Stimulated activated CD4-positive, alpha-beta T cell treated with anti-CD3 and anti-CD28 coated beads, TNF-alpha, amount 100 ng/mL, for 24 hours (primary cell): ENCODE measurements around the gene TRUB2.
"Not testable (repeated sequence)": the region's sequence is repeated elsewhere in the genome, so short reads cannot be mapped to it uniquely, and the experiment has no call there.

Experiments used
- DNase-seq, 3 experiments: peaks; one replicate each; pipeline ENCODE4 v3.0.0-alpha.2; 2020; ENCODE audit warnings: low read depth in 3 of 3

TRUB2 gene

GRCh38 chr9:128340691-128341434 is 18.6 kb upstream of the TRUB2 start:
- DNase-seq = peak in 1 of 3 experiments; percentile 9

DNA sequence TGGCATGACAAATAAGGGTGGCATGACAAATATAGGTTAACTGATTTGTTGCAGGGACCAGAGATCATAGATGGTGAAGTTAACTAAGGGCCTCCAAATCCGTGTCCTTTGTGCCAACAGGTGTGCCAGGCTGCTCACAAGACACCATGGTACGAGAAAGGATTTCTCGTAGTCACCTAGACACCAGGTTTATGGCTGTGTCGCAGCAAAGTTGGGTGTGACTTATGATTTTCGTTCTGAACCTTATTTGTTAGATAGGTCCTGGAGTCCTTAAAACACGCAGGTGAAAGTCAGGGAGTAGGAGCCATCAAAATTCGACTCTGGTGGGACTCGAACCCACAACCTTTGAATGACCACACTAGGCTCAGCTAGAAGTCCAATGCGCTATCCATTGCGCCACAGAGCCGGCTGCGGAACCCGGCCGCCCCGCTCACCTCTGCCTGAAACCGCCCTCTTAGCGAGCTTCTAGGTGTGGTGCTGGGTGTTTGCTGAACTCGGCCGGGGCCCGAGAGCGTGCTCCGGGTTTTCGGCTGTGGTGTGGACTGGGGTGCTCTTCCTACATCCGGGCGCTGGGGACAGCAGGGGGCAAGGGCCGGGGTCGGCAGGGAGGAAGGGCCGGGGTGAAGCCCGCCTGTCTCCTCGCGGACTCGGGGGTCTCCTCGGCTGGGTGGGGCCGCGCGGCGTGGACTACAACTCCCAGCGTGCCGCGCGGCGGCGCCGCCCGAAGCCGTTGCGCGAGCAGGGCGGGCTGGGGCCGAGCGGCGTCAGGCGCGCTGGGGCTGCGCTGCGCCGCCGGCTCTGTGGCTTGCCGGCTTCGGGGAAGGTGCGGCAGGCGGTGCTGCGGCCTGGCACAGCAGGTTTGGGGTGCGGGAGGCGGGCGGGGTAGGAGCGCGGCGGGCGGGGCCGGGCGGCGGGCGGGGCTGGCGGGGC is 17.8 kb upstream of the TRUB2 start, which contains the start of gene SLC27A4:
SLC27A4 (plus strand) TSS at position 767 of the 930 bp plus-strand sequence. CDS start 2,606 bp downstream, outside the sequence.
- peak; percentile 53 to 77 (median 65) for DNase-seq

GRCh38 chr9:128338852-128339614 is 16.8 kb upstream of the TRUB2 start:
- DNase-seq = not testable (repeated sequence)

DNA sequence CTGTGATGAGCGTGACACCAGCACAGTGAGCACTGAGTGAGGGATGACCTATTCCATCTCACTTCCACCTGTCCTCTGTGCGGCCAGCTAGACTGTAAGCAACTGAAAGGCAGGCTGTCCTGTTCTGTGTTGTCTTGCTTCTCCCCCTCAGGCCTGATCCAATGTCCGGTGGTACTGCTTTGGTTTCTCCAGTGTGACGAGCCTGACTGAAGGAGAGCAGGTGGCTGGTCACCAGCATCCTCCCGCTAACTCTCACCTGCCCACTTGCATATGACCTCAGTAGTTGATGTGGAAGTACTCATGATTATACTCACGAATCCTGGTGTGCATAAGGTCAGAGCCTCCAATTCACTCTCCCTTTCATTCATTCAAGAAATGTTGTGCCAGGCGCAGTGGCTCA is 15.7 kb upstream of the TRUB2 start:
- DNase-seq = no peak

- no peak for DNase-seq
Observed at GRCh38 chr9:128335914-128336313, 13.7 kb upstream of the TRUB2 start.

DNA sequence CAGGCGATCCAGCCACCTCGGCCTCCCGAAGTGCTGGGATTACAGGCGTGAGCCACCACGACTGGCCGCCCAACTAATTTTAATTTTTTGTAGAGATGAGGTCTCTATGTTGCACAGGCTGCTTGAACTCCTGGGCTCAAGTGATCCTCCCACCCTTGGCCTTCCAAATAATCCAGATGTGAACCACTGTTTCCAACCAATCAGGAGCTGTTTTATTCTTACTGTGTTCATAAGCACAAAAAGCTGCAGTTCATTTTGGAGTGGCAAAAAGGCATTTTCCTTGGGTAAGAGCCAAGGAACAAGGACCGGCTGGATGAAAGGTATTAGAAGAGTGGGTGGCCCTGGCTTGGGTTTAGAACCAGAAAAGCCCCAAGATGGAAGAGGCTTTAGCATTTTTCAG is 12.9 kb upstream of the TRUB2 start:
- no peak for DNase-seq

DNA sequence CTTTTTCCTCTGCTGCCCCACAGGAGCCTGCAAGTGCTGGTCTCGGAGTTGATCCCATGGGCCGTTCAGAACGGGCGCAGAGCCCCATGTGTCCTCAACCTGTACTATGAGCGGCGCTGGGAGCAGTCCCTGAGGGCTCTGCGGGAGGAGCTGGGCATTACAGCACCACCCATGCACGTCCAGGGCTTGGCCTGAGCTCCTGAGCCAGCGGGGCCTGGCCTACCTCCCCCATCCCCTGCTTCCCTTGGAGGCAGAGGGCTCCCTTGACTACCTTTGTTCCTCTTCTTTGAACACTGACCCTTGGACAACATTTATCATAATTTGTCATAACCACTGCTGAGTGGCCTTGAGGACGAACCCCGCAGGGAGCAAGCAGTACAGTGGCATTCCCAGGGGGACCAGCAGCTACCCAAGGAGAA is 11.2 kb upstream of the TRUB2 start:
- DNase-seq = no peak

DNA sequence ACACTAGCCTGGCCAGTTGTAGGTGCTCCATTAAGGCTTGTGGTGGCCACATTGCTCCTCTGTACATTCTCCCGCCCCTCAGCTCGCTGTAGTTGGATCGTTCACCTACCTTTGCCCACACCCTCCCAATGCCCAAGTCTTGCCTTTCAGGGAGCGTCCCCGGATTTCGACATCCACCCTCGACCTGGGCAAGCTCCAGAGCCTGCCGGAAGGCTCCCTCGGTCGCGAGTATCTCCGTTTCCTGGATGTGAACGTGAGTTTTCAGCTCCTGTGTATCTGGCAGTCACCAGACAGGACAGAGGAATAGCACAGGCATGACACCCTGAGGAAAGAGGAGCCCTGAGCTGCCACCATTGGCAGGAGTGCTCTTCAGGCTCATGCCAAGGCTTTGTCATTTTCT is 3.4 kb upstream of the TRUB2 start:
- DNase-seq = no peak

GRCh38 chr9:128324401-128324800 is 2.2 kb upstream of the TRUB2 start:
- no peak for DNase-seq

DNA sequence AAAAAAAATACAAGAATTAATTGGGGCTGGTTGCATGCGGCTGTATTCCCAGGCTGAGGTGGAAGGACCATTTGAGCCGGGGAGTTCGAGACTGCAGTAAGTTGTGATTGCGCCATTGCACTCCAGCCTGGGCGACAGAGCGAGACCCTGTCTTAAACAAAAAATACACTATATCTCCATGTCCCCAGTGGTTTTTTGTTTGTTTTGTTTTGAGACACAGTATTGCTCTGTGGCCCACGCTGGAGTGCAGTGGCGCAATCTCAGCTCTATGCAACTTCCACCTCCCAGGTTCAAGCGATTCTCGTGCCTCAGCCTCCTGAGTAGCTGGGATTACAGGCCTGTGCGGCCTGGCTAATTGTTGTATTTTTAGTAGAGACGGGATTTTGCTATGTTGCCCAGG is 1.5 kb upstream of the TRUB2 start:
- no peak for DNase-seq

DNA sequence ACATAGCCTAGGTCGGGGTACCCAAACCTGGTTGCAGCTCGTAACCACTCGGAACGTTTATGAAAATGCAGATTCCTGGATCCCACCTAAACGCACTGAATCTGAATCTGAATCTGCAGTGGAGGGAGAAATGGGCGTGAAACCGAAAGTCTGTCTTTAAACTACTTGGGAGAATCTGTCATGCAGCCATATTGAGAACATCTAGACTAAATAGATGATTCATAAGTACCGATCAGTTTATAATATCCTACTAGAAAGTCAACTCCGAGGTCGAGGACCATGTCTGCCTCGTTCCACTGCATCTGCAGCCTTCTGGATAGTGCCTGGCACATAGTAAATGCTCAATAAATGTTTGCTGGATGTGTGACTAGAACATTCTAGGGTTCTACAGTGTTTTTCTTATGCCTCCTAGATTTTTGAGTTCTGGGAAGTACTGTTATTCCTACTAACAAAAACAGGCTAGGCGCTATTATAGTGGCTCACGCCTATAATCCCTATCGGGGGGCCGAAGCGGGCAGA is 1.0 kb upstream of the TRUB2 start:
- DNase-seq = no peak

GRCh38 chr9:128321879-128322403 is 306 bp downstream of the TRUB2 start:
- DNase-seq = no peak

GRCh38 chr9:128321343-128321742 is 904 bp downstream of the TRUB2 start:
- no peak for DNase-seq

DNA sequence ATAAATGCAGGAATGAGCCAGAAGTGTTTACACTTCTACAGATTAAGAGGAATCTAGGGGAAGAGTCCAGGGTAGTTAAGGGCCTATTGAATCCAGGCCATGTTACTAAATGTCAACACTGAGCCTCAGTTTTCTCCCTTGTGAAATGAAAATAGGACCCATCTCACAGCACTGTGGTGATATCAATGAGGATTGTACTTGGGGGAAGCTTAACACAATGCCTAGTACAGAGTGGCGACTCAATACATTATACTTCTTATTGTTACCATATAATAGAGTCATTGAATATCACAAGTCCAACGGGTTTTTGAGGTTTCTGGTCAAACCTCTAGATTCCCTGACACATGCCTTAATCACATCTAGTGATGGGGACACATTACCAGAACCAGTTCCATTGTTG is 4.6 kb downstream of the TRUB2 start:
- no peak for DNase-seq

DNA sequence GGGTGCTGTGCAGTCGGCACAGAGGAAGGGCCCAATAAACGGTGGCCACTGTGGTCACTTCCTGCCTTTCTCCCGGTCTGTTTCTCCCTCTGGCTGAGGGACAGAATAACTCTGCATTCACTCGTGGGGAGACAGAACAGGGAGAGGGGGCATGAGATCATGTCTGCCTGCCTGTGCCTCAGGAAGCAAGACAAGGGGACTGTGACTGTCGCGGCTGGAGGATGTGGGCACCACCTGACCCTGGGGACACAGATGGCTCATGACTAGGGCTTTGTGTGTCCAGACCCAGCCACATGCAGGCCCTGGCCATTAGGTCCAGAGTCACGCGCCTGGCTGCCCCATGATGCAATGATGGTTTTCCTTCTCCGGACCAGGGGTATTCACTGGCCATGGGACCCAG is 5.8 kb downstream of the TRUB2 start:
- DNase-seq = no peak

DNA sequence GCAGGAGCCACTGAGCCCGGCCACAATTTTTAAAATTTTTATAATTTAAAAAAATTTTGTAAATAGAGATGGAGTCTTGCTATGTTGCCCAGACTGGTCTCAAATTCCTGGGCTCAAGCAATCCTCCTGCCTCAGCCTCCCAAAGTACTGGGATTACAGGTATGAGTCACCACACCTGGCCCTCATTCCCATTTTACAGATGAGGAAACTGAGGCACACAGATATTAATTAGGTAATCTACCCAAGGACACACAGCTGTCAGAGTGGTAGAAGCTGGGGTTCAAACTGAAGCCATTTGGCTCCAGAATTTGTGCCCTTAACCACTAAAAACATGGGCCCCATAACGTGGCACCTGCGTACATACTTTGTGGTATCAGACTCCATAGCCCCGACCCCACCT is 7.5 kb downstream of the TRUB2 start:
- no peak for DNase-seq

GRCh38 chr9:128310461-128310860 is 11.8 kb downstream of the TRUB2 start:
- DNase-seq = no peak

GRCh38 chr9:128309551-128309950 is 12.7 kb downstream of the TRUB2 start:
- no peak for DNase-seq

DNA sequence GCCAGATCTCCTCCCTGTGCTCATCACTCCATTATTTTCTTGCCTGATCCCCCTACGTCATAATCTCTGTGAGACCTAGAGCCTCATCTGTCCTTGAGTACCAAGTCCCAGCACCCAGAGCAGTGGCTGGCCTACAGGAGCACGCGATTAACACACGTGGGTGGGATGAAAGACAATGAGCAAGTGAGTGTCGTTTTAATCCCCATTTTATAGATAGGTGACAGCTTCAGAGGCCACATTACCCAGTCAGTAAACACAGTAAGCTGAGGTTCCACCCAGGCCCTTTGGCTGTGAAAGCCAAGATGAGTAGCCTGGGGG is 17.3 kb downstream of the TRUB2 start:
- no peak for DNase-seq

- no peak for DNase-seq
Observed at GRCh38 chr9:128304136-128304970, 17.9 kb downstream of the TRUB2 start.
